ENCODE results near the gene EIF4EBP3.

EIF4EBP3 gene

DNA sequence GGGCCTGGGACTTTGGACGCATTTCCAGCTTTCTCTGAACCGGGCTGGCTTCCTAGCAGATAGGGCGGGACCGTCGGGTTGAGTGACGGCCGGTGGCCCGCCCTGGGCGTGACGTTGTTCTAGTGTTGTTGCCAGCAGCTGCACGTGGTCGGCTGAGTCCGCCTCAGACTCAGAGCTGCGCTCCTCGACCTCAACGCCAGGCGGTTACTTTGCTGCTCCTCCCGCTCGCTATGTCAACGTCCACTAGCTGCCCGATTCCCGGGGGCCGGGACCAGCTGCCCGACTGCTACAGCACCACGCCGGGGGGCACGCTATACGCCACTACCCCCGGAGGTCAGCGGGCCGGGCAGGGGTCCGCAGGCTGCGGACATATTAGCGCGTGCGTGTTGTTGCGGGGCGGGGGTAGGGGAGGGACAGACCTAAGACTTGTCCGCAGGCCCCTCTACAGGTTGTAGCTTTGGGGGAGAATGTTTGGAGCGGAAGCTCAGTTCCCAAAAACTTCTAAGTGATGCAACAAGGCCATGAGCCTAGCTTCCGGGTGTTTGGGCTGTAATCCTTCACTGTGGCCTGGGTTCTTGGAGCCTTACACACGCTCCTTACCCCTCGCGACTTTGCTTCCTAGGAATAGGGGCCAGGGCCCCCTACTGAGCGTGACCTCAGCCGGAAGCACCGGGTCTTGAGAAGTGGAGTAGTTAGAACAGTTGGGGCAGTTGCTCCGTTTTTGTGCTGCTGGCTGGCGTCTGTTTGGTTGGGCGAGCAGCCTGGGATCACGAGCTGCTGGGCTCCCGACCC lies at the start of gene EIF4EBP3:
EIF4EBP3 (plus strand) TSS at position 155 of the 792 bp plus-strand sequence; CDS start at position 231, 76 bp downstream.
- peak; percentile 98 for DNase-seq

DNA sequence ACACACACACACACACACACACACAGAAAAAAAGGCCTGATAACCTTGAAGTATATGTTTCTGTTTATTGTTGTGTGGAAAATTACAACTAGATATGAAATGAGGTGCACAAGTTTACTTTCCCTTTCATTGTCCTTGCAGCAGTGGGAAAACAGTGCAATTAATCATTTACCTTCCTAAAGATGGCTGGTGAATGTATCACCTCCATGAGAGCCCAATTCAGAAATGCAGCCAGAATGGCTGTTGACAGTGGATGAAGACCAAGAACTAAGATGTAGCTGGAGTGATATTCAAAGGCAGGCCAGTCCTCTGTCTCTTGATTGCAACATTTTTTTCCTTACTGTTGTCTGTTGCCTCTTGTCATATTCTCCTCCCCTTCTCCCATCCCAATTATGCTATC lies 49.6 kb upstream of the EIF4EBP3 start:
- DNase-seq, result no peak

DNA sequence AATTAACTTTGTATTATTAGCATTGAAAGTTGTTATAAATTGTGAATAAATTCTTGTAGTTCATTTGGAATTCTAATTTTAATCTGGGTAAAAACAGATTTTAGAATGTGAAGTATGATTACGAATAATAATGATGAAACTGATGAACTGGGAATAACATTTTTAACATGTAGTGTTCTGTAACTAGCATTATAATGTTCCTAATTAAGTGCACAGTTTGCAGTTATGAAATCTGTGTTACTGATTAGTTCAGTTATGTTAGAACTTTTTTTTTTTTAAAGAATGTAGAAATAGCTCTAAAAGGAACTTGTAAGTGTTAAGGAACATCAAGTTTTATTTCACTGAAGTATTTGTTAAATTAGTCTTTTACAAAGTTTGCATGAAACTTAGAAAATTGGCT lies 48.9 kb upstream of the EIF4EBP3 start:
- no peak for DNase-seq

DNA sequence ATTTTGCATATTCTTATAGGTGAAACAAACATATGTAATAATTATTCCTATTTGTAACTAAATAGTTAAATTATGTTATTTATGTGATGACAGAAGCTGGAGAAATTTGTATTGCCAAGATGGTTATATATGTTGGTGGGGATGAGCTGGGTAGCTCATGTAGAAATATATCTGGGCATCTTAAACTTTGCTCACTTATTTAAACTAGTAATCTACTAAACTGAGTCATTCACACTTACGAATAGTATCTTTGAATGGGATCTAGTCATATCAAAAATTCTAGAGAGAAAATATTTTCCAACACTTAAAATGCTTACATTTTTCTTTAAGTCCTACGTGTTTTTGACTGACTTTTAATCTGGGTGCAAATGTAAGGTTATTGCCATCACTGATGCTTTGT lies 44.6 kb upstream of the EIF4EBP3 start:
- no peak for DNase-seq

DNA sequence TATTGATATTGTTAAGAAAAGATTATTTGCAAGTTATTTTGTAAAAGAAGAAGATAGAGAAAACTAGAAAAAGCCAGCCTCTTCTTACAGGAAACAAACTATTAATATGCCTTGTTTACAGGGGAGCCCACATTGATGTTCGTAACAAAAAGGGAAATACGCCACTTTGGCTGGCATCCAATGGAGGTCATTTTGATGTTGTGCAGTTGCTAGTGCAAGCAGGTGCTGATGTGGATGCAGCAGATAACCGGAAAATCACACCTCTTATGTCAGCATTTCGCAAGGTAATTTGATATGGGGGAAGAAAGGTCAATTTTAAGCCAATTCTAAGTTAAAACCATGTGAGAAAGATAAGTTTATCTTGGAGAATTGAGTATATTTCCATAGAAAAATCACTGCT lies 37.6 kb upstream of the EIF4EBP3 start:
- no peak for DNase-seq

DNA sequence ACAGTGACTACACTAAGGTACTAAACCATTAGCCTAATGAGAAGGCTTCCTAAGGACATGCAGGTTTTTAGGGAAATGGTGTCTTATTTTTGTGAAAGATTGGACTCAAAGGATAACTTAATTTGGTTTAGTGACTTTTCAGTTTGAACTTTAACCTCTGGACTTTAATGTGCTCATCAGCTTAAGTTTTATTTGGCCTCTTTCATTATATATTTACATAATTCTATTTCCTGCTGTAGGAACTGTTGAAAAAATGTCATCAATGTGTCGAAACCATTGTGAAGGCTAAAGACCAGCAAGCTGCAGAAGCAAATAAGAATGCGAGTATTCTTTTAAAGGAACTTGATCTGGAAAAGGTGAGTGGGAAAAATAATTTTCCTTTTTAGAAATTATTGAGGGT lies 34.3 kb upstream of the EIF4EBP3 start:
- DNase-seq, result no peak

DNA sequence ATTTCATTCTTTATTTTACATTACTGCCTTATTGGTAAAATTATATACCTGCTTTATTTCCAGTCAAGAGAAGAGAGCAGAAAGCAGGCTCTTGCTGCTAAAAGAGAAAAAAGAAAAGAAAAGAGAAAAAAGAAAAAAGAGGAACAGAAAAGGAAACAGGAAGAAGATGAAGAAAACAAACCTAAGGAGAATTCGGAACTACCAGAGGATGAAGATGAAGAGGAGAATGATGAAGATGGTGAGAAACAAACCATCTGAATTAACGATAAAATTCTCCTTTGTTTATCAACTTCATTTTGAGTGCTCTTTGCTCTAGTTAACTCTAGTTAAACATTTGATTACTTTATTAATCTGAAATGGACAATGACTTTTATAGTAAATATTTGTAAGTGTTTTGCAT lies 23.5 kb upstream of the EIF4EBP3 start:
- no peak for DNase-seq

DNA sequence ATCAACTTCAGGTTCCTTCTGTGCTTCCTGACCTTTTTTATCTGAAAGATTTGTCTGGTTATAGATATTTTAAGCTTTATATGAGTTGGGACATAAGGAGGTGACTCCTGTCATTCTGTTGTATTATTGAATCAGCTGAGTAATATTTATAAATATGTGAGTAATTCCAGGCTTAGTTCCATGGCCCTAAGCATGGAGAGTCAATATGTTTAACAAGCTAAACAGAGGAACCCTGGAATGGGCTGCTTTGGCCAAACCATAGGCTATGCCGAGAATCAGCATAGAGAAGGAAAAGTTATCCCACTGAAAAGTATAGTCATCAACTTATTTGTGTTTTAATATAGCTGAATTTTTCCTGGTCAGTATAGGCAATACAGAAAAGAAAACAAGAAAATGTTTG lies 7.2 kb upstream of the EIF4EBP3 start:
- no peak for DNase-seq

DNA sequence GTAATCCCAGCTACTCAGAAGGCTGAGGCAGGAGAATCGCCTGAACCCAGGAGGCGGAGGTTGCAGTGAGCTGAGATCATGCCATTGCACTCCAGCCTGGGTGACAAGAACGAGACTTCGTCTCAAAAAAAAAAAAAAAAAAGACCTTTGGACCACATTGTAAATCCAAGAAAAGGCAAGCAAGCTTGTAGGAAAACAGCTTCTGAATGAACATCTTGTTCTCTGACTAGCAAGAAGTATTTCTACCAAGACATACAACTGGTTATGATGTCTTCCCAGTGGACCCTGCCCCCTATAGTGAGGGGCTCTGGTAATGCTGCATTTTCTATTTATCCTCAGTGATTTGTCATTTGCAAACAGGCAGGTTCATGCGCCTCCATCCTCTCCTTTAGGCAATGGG lies 4.5 kb upstream of the EIF4EBP3 start:
- DNase-seq, result no peak

DNA sequence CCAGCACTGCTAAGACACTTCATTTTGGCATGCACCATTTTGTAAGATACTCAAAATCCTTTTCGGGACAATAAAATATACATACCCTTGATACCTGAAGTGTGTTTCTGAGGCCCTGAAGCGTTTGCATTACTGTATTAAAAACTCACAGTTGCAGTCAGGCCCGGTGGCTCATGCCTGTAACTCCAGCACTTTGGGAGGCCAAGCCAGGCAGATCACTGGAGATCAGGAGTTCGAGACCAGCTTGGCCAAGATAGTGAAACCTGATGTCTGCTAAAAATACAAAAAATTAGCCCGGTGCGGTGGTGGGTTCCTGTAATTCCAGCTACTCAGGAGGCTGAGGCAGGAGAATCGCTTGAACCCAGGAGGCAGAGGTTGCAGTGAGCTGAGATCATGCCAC lies 2.5 kb upstream of the EIF4EBP3 start:
- no peak for DNase-seq

DNA sequence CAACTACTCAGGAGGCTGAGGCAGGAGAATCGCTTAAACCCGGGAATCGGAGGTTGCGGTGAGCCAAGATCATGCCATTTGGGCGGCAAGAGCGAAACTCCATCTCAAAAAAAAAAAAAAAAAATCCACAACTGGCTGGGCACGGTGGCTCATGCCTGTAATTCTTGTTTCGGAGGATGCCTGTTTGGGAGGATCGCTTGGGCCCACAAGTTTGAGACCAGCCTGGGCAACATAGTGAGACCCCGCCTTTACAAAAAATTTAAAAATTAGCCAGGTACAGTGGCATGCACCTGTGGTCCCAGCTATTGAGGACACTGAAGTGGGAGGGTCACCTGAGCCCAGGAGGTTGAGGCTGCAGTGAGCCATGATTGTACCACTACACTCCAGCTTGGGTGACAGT lies 1.9 kb upstream of the EIF4EBP3 start:
- no peak for DNase-seq

DNA sequence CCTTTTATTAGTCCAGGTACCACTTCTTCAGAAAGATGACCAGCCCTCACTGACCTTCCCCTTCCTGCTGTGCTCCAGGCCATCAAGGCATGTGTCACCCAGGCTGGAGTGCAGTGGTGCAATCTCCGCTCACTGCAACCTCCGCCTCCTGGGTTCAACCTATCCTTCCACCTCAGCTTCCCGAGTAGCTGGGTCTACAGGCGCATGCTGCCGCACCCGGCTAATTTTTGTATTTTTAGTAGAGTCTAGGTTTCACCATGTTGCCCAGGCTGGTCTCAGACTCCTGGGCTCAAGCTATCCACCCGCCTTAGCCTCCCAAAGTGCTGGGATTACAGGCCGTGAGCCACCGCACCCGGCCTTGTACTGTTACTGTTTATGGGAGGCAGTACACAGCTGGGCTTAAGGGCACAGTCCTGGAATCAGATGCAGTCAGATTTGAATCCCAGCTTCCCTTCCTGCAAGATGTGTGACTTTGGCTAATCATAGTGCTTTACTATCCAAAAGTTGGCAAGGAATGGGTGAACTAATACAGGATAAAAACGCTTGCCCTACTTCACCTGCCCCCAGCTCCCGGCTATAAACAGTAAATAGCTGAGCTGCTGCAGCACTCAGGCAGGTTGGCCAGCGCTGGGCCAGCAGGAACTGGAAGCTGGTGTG lies 483 bp upstream of the EIF4EBP3 start:
- DNase-seq, result no peak

DNA sequence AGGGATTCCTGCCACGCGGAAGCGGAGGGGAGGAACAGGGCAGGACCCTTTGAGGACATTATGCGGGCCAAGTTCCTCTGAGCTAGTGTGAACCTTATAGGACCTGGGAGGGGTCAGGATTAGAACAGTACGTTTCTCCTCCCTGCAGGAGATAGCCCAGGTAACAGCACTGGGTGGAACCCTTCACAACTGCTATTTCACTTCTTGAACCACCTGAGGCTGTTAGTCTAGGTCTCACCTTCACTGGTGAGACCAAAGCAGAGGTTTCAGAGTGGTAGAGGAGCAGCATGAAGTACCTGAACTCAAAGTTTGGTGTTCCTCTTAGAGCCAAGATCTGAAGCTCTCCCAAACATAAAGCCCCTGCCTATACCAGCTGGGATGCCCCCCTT lies 832 bp downstream of the EIF4EBP3 start:
- no peak for DNase-seq

DNA sequence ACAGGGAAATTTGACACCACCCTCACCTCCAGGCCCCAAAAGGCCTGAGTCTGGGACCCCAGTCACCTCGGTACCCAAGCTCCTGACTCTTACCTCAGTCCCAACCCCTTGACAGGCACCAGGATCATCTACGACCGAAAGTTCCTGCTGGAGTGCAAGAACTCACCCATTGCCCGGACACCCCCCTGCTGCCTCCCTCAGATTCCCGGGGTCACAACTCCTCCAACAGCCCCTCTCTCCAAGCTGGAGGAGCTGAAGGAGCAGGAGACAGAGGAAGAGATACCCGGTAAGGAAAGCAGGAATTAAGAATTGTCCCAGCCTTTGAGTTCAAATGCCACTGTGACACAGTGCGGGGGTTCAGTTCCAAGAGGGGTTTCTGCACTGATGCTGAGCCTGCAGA lies 1.3 kb downstream of the EIF4EBP3 start:
- DNase-seq, result no peak

DNA sequence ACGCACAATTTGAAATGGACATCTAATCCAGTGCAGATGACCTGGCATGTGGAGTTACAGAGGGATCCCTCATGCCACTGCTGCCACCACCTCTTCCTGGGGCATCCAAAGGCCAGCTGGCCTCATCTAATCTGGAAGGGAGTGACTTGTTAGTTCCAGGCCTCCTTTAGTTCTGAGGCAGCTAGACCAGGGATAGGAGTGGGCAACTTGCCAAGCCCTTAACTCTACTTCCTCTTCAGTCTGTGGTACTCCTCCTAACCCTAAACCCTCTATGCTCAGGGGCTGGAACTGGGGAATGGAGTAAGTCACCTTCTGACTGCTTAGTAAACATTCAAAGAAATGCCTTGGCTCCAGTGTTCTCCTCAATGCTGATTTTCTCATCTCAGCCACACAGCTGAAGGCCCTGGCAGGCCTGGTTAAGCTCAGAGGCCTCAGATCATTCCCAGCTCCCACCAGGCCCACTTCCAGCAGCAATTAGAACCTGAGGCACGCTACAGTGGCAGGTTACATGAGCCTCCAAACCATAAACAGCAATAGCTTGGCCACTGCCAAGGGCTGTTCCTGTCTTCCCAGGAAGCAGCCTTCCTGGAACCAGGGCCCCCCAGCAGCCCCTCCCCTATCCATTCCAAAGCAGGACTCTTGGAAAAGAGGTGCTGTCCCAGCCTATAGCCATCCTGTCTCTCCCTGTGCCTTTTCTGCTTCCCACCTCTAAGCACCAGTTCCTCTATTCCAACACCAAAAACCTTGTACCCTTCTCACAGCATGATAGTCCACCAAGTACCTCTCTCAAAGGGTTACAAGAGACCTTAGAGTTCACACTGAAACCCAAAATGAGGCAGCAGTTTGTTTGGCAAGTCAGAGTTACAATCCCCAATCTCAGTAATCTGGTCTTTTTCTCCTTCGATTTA lies 2.0 kb downstream of the EIF4EBP3 start:
- DNase-seq, result peak; percentile 56

DNA sequence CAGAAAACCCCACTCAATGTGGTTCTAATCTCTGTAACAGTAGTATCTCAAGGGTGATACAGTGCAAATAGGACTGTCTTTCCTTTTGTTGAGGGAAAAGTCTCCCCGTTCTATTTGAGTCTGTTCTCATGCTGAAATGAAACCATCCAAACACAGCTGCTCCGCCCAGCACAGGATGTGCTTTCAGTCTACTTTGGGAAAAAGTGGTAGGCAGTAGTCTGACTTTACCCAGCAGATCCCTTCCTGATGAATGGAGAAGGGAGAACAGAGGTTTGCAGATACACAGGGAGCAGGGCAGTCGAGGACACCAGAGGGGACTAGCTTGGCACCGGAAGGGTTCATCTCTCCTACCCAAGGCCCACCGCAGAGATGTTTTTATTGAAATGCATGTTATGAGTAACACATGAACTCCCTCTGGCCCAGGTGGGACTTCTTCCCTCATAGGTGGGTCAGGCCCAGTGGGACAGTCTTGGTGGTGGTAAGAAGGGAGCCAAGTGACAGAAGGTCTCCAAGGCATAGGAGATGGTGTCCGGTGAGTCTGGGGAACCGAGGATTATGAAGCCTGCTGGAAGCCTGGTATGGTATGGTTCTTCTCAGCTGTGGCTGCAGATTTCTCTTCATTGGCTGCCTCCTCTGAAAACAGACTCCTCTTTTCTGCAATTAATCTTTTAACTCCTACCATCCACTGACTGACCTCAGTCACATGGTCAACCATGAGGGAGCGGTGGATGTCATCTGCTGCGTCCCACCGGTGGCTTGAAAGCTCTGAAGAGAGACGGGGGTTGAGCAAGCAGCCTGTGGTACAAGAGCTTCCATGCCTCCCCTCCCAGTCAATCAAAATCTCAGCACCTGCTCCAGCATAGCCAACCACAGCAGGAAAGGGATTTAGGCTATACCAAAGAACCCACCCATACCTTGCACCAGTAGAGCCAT lies 3.0 kb downstream of the EIF4EBP3 start:
- DNase-seq, result no peak

DNA sequence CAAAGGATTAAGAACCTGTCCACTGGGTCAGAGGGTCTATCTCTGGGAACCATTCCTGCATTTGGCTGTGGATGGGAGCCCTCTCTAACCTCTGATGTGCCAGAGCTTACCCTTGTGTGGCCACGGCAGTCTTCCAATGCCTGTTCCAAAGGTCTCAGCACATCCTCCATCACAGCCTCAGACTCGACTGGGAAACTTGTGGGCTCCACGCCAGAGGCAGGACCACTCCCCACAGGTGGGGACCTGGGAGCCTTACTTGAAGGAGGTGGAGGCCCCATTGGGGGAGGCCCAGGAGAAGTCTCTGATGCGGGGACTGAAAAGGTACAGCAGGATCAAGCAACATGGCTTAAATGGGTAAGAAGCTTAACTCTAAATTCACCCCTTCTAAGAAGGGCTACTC lies 4.4 kb downstream of the EIF4EBP3 start:
- DNase-seq, result no peak

DNA sequence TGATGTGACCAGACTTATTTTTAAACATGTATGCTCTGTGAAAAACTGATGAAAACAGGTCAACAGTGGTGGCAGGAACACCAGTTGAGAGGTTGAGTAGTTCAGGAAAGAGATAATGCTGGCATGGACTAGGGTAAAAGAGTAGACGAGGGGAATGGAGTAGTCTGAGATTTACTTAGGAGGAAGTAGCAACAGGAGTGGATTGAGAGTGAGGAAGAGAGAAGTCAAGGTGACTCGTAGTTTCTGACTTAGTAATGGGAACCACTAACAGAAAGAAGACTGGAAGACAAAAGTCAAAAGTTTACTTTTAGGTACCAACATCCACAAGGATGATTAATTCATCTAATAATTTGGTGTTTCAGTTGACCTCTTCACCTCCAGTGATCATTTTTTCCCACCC lies 6.2 kb downstream of the EIF4EBP3 start:
- DNase-seq, result no peak

DNA sequence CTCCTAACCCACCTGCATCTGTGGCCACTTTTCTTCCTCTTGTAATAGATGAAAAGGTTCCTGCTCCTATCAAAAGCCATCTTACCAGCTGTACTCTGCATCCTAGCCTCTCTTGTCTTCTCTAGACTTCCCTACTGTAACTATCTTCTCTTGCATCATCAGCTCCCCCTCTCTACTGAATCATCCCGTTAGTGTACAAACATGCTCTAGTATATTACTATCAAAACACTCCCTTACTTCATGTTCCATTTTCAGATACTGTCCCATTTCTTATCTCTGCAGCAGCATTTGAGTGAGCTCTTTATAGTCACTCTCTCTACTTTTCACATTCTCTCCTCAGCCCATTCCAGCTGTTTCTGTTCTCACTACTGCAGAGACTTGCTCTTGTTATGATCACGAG lies 7.0 kb downstream of the EIF4EBP3 start:
- DNase-seq, result no peak

DNA sequence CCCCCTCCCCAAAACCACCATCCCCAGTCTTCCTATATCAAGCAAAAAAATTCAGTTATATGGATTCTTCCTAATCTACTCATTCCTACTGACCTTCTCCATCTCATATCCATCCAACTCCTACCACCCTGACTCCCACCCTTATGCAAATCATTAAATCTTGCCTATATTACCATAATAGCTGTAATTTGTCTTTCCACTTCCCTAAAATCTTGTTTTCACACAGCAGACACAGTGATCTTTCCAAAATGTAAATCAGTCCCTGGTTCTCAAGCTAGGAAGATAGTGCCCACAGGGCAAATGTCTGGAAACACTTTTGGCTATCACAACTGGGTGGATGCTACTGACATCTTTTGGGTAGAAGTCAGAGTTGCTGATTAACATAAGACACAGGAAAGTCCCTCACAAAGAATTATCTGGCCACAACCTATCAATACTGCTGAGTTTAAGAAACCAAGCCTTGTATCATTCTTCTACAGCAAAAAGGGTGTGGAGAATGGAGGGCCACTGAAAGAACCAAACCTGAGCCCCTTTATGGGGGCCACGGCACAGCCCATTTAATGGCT lies 8.4 kb downstream of the EIF4EBP3 start:
- DNase-seq, result no peak

DNA sequence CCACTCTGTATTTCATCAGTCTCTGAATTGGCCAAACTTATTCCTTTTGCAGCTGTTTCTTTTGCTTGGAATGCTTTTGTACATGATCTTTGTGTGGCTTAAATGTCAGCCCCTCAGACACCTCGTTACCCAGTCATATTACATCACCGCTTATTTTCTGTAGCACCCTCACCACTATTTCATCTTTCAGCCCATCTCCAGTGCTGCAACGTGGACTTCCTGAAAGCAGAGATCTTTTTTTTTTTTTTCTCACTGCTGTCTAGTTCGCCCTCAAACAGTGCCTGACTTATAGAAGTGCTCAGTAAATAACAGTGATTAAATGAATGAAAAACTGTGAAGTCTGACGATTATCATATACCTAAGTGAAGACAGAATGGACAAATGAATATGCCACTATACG lies 9.0 kb downstream of the EIF4EBP3 start:
- DNase-seq, result no peak

DNA sequence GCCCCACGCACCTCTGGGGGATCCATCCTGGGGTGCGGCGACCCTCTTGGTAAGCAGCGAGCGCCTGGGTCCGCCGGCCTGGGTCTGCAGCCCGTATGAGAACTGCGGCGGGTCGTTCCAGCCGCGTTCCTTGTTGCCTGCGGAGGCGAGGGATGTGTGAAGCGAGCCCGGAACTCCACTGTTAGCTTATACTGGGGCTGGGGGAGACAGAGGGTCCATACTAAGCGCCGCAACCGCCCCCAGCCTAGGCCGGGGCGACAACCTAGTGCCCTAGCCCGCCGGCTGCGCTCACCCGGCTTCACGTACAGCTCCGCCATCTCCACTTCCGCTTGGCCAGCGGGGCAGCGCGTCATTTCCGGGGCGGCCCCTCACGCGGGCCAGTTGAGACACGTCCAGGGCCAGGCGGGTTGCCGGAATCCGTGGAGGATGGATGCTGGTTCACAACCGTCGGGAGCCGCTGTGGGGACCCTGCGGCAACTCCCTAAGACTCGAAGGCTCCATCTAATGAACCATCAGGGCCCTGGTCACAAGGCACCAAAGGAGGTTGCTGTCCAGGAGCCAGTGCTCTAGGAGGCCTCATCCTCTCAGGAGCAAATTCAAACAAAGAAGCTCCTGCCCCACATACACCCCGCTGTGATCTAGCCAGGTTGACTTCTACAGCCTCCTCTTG lies 9.8 kb downstream of the EIF4EBP3 start, which contains the start of gene SRA1:
SRA1 (minus strand) TSS at position 338 of the 670 bp plus-strand sequence; CDS start at position 317, 21 bp downstream.
- DNase-seq, result peak; percentile 96
